OCI-LY3 (cell line): ENCODE results near the gene GNA12.

Experiments
- H2AFZ ChIP-seq: fragments of 200-600, 300-600 bp; shearing (Covaris generic); 2 replicates; pipeline ENCODE4 v1.6.0; 2014; ENCODE audit warnings: antibody characterized with exemption, low read depth, low read length
- H3K27ac ChIP-seq: fragments of 200-600, 300-600 bp; sonication (generic); 2 replicates; pipeline ENCODE4 v1.5.1; 2014; ENCODE audit warnings: mild to moderate bottlenecking, low read length, moderate library complexity, mixed read lengths
- H3K27me3 ChIP-seq: fragments of 200-600, 300-600 bp; sonication (generic); 2 replicates; pipeline ENCODE4 v1.6.1; 2014; ENCODE audit warnings: low read depth, low read length, mixed read lengths
- H3K36me3 ChIP-seq: fragments of 200-600, 300-600 bp; sonication (generic); replicated peaks from 2 replicates; pipeline ENCODE3; 2014; ENCODE audit warnings: low read depth, low read length, mixed read lengths
- H3K4me1 ChIP-seq: fragments of 300-600, 200-600 bp; sonication (generic); 2 replicates; pipeline ENCODE4 v1.6.1; 2014; ENCODE audit warnings: low read length, mixed read lengths
- H3K4me2 ChIP-seq: fragments of 200-600, 300-600 bp; sonication (generic); 2 replicates; pipeline ENCODE4 v1.6.1; 2014; ENCODE audit warnings: low read length, mixed read lengths
- H3K4me3 ChIP-seq: fragments of 300-600, 200-600 bp; sonication (generic); 2 replicates; pipeline ENCODE4 v1.5.1; 2014; ENCODE audit warnings: antibody characterized with exemption, mild to moderate bottlenecking, low read length, moderate library complexity
- H3K79me2 ChIP-seq: fragments of 300-600, 200-600 bp; shearing (Covaris generic); 2 replicates; pipeline ENCODE4 v1.6.1; 2014; ENCODE audit warnings: mild to moderate bottlenecking, low read length, mixed read lengths
- H3K9ac ChIP-seq: fragments of 300-600, 200-600 bp; shearing (Covaris generic); 2 replicates; pipeline ENCODE4 v1.6.0; 2014; ENCODE audit warnings: mild to moderate bottlenecking, low read length, moderate library complexity
- H3K9me3 ChIP-seq: fragments of 200-600, 300-600 bp; shearing (Covaris generic); 2 replicates; pipeline ENCODE4 v1.6.1; 2014; ENCODE audit warnings: low read length, mixed read lengths; ENCODE audit not compliant: insufficient read depth
- H4K20me1 ChIP-seq: fragments of 200-600, 300-600 bp; sonication (generic); 2 replicates; pipeline ENCODE4 v1.6.1; 2016; ENCODE audit warnings: low read length, mixed read lengths; ENCODE audit not compliant: insufficient read depth
- CTCF ChIP-seq: fragments of 200-600, 300-600 bp; sonication (generic); IDR thresholded peaks from 2 replicates; pipeline ENCODE4 v1.5.1; 2014; ENCODE audit warnings: antibody characterized with exemption, low read length, low read depth
- EZH2phosphoT487 ChIP-seq: fragments of 200-600 bp; shearing (Covaris generic); IDR thresholded peaks from 2 replicates; pipeline ENCODE4 v1.6.1; 2018; ENCODE audit warnings: antibody characterized with exemption, mixed run types, low read depth

Gene GNA12

GRCh38 chr7:2802101-2802500 lies 42.0 kb downstream of the GNA12 start:
- H3K4me2 ChIP-seq = peak overlapping the region; percentile 78
- no peaks in the 10 kb centered on the region for H3K36me3 ChIP-seq
- no peak overlapping the region for H3K27ac ChIP-seq
- peaks cover 64% of the 10 kb centered on the region for H3K4me1 ChIP-seq
- H4K20me1 ChIP-seq = peaks cover 3% of the 10 kb centered on the region; the same call in 1 of the 2 replicates
- no peak overlapping the region for H2AFZ ChIP-seq
- H3K9me3 ChIP-seq = no peaks in the 10 kb centered on the region
- H3K9ac ChIP-seq = no peak overlapping the region
- no peak for TF ChIP-seq CTCF
- TF ChIP-seq EZH2phosphoT487 = no peak
- H3K79me2 ChIP-seq = peaks cover 38% of the 10 kb centered on the region
- no peak overlapping the region for H3K4me3 ChIP-seq
- no peaks in the 10 kb centered on the region for H3K27me3 ChIP-seq

GRCh38 chr7:2800931-2801688 lies 43.0 kb downstream of the GNA12 start:
- Histone ChIP-seq H3K4me1 (peaks cover 70% of the 10 kb centered on the region), H3K4me2 (peak overlapping the region; percentile 78), H3K27ac (no peak overlapping the region), H2AFZ (no peak overlapping the region), H3K79me2 (peaks cover 46% of the 10 kb centered on the region), H3K27me3 (no peaks in the 10 kb centered on the region), H4K20me1 (peaks cover 3% of the 10 kb centered on the region; the same call in 1 of the 2 replicates), H3K4me3 (no peak overlapping the region), H3K9me3 (no peaks in the 10 kb centered on the region), H3K9ac (no peak overlapping the region), H3K36me3 (no peaks in the 10 kb centered on the region)
- TF ChIP-seq EZH2phosphoT487 (no peak), CTCF (no peak)

- peaks cover 46% of the 10 kb centered on the region for H3K79me2 ChIP-seq
Measured at GRCh38 chr7:2800220-2800930, 43.7 kb downstream of the GNA12 start.

More at GRCh38 chr7:2800220-2800930, 43.7 kb downstream of the GNA12 start:
- Histone ChIP-seq H3K4me1 (peaks cover 70% of the 10 kb centered on the region), H3K9ac (no peak overlapping the region), H4K20me1 (peaks cover 3% of the 10 kb centered on the region; the same call in 1 of the 2 replicates), H3K27me3 (no peaks in the 10 kb centered on the region), H3K9me3 (no peaks in the 10 kb centered on the region), H3K36me3 (no peaks in the 10 kb centered on the region), H3K27ac (no peak overlapping the region), H3K4me3 (no peak overlapping the region), H2AFZ (no peak overlapping the region), H3K4me2 (no peak overlapping the region)
- no peak for TF ChIP-seq EZH2phosphoT487
- no peak for TF ChIP-seq CTCF
